HG03039 (cell line): Measurements from ENCODE around the gene ID4.

ENCODE experiments used
- ATAC-seq: cut with Tn5 transposase; IDR thresholded peaks from one replicate; pipeline ENCODE4 v1.9.1; 2021; ENCODE audit warnings: mild to moderate bottlenecking, moderate library complexity; ENCODE audit not compliant: unreplicated experiment

ID4 gene, protein sequence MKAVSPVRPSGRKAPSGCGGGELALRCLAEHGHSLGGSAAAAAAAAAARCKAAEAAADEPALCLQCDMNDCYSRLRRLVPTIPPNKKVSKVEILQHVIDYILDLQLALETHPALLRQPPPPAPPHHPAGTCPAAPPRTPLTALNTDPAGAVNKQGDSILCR

DNA sequence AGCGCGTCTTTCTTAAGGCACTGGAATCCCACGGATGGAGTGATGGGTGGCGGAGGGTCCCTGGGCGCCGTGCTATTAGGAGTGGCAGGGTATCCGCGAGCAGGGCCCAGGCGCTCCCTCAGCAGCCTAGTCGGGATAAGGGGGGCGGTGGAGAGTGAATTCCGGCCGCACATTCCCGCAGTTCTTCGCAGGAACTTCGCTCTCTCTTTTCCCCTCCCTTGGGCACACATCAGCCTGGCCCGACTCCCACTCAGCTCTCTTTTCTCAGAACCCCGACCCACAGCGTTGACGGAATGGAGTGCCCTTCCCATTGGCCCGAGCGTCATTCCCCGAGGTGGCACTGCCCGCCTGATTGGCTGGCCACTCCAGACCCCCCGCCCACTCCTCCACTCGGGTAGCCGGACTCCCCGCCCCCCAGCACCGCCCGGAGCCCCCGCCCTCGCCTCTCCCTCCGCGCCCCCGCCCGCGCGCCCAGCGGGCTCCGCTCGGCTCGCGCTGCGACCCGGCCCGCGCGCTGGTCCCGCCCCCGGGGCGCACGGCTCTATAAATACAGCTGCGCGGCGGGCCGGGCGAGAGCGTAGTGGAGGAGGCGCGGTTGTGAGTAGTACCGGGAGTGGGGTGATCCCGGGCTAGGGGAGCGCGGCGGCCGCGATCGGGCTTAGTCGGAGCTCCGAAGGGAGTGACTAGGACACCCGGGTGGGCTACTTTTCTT is at the start of gene ID4:
TSS of gene ID4 (plus strand) at position 572 of the 712 bp plus-strand sequence. CDS start 385 bp downstream, outside the sequence.
- ATAC-seq, result no peak

DNA sequence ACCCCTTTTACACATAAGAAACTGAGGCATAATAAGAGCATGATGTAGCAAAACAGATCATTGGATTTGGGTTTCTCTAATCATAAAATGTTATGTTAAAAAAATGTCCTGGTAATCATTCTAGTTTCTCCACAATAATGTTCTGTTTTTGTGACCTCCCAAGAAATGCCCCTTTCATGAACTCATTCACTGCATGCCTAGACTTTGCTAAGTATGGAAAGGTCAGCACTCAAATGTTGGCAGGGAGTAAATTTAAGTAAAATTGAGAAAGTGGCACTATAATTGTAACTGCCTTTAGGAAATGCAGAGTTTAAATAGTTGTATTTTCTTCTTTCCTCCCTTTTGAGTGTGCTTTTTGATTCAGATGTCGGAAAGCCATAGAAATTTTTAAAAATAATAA is 48.5 kb upstream of the ID4 start:
- no peak for ATAC-seq

DNA sequence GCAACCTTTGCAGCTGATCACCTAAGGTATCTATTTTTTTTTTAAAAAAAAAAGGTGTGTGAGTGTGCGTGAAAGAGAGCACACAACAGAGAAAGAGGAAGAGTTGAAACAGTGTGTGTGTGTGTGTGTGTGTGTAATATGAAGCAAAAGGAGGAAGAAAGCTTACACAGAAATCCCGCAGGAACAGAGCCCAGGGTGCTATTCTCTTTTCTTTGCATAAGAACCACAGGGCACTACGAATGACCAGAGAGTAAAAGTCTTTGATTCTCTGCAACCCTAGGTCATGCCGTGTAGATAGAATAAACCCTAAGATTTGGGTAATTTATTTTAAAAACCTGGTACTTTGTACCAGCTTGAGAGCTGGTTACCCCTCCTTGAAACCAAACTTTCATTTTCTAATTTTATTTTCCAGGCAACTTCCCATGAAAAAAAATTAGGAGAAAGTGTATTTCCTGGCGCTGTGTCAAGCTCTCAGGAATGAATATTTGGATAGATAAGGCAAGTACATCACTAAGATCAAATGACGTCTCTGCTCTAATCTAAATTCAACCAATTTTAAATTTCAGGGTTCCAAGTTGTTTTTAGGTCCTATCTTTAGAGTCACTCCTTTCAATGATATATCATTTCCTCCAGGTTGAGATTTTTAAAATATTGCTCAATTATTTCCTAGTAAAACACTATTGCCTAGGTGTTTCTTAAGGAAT is 47.9 kb upstream of the ID4 start:
- ATAC-seq, result no peak

DNA sequence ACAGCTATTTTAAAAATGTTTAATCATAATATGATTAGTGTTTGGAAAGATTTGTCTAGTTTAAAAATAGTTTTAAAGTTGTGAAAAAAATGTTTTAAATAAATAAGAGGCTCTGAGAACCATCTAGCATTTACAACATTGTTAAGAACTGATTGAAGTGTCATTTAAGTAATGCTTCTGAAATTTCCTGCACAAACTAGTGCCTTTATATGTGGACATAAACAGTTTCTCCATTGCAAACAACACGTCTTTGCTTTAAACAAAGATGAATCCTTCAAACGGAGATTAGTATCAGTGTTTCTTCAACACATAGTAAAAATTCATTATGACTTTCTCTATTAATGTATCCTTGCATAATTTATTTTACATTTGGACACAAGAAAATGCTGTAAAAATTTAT is 45.9 kb upstream of the ID4 start:
- ATAC-seq, result no peak

GRCh38 chr6:19795211-19795610 is 42.0 kb upstream of the ID4 start:
- no peak for ATAC-seq

DNA sequence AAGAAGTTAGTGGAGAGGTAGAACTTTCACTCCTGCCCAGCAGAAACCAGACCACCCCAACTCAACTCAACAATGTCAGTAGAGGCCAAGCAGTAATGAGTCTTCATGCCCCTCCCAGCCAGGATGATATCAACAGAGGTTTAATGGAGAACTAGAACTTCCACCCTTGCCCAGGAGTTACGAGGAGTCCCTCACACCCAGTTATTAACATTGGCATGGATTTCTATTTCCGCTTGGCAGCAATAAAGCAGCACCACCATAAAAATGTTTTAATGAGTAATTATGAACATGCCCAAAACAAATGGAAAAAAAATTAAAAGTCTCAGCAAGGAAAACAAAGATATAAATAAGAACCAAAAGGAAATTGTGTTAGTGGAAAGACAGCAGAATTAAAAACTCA is 40.7 kb upstream of the ID4 start:
- no peak for ATAC-seq

DNA sequence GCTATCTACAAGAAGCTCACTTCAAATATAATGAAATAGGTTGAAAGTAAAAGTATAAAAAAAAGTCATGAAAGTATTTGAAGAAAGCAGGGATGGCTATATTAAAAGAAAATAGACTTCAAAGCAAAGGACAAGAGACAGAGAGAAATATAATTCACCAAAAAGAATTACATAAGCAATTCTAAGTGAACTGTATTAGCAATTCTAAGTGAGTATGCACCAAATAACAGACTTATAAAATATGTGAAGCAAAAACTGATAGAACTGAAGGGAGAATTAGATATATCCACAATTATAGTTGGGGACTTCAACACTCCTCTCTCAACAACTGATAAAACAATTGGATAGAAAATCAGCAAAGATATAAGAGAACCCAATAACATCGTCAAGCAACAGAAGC is 38.8 kb upstream of the ID4 start:
- ATAC-seq, result no peak

DNA sequence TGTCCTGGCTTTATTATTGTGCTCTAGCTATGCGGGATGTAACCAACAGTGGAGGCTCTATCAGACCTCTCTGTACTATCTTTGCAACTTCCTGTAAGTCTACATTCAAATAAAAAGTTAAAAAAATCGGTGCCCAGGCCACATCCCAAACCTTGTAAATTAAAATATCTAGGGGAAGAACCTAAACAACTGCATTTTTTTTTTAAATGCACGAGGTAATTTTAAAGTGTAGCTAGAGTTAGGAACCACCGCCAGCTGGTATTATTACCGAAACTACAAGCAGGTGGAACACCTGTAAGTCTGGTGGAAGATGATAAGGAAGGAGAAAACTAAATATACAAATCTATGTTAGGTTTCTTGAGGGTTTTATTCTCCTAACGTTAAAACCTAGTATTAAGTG is 34.5 kb upstream of the ID4 start:
- no peak for ATAC-seq

GRCh38 chr6:19803331-19804204 is 33.6 kb upstream of the ID4 start:
- ATAC-seq, result no peak

DNA sequence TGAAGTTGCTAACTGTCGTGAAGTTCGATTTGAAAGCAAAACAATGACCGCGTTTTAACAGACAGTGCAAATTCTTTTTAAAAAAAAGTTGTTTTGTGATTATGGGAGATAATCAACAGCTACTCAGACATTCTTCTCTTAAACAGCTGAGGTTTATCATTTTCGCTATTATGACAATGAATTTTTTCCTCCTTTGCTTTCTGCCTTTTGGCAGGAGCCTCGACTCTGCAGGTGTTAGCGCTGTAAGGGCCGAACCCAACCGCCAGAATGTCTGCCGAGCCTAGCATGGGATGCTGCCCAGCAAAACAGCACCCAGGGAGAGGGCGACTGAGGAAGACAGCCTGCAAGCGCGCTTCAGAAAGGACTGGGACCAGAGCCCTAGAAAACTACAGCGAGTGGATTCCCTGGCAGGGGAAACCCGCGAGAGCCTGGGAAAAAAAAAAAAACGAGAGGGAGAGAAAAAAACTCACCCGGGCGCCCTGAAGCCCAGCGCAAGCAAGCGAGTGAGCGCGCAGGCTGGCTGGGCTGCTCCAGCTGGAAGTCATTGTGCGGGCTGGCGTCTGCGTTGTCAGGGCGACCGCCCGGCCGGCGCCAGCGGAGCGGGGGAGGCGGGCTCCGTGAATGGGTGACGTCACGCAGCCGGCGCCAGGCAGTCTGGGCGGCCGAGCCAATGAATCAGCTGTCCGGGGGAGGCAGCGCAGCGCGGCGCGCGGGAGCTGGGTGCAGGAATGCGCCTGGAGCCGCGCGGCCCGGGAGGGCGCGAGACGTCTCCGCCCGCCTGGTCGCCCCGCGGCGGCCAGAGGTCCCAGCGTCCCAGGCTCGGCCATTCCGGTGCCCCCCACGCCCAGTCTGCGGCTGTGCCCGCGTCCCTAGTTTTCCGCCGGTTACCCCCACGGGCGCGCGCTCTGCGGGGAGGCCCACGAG is 32.7 kb upstream of the ID4 start:
- ATAC-seq, result peak; percentile 99

GRCh38 chr6:19805129-19805481 is 32.1 kb upstream of the ID4 start:
- no peak for ATAC-seq

DNA sequence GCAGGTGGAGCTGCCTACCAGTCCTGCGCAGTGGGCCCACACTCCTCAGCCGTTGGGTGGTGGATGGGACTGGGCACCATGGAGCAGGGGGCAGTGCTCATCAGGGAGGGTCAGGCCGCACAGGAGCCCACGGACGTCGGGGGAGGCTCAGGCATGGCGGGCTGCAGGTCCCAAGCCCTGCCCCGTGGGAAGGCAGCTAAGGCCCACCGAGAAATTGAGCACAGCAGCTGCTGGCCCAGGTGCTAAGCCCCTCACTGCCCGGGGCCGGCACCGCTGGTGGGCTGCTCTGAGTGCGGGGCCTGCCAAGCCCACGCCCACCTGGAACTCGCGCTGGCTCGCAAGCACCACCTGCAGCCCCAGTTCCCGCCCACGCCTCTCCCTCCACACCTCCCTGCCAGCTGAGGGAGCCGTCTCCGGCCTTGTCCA is 30.2 kb upstream of the ID4 start:
- ATAC-seq, result no peak

DNA sequence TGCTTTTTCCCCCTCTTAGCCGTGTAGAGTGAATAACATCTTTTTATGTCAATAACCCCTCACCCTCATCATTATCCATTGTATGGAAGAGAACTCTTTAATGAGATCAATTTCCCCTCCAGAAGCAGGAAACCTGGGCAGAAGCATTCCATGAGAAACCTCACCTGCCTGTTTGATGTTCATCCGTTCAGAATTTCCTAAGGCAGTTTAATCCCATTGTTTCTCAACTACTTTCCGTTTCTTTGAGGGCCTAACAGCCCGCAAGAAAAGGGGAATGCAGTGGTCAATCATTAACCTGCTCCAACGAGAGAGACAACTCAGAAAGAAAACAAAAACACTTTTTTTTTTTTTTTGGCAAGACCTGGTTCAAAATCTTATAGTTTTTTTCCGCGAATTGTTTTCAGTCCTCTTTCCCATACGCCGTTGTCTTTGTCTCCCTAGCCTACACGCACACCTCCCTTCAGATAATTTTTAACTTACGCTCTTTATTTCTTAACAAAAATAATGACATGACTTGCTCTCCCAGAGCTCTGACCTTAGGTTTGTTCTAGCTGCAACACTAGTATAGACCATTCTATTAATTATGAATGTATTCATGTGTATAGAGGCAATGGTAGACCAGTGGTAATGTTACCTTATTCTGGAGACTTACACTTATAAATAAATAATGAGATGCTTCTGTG is 25.6 kb upstream of the ID4 start:
- ATAC-seq, result no peak

DNA sequence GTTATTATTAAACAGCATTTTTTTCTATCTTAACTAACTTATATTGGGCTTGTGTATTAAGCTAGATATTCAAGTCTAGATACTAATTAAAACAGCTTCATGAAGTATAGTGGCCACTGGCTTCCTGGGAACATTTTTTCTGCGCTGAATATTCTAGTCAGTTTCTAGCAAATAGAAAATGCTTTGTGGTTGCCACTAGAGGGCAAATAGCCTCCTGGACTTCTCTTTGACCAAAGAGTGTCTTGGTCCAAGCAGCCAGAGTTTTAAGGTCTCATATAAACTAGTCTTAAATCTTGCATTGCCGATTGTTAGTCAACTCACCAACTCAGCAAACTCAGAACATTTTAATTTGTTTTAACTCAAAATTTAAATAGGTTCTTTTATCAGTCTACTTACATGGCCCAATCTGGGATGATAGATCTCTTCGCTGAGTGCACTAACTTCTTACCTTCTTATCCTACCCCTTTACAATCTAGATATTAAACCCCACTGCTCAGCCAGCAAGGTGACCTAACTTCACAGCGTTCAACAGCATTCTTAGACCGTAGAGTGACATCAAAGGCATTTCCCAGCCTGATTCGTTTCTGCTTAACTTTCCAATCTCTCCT is 24.6 kb upstream of the ID4 start:
- ATAC-seq, result no peak

GRCh38 chr6:19818805-19819204 is 18.4 kb upstream of the ID4 start:
- no peak for ATAC-seq

DNA sequence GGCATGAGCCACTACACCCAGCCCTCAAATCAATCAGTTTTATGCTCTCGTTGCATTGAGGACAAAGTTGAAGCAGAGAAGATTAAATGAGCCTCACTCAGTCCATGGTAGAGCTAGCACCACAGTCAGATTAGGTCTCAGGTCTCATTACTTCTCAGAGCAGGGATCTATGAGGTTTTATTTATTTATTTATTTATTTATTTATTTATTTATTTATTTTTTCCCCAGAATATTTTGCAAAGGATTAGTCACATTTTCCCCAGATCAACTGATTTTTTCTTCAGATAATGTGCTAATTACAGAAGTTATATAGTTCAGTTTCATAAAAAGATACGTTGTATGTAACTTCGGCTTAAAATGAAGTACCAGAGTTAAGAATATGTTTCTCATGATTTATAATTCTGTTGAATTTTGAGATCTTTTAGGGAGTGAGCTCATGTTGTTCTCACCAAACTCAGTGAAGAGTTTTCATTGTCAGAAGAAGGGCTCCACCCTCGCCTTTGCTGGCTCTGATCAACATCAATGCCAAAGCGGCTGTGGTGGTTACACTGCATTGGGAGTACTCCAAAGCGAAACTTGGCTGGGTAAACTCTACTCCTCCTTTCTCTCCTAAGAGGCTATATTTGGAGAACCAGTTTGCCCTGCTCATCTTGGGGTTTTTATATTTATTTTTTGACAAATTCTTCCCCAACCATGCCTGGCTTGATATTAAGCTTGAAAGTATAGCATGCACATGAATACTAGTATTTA is 12.9 kb upstream of the ID4 start:
- ATAC-seq, result no peak

- ATAC-seq, result no peak
These were observed 9.9 kb upstream of the ID4 start for GRCh38 chr6:19827247-19827646.

DNA sequence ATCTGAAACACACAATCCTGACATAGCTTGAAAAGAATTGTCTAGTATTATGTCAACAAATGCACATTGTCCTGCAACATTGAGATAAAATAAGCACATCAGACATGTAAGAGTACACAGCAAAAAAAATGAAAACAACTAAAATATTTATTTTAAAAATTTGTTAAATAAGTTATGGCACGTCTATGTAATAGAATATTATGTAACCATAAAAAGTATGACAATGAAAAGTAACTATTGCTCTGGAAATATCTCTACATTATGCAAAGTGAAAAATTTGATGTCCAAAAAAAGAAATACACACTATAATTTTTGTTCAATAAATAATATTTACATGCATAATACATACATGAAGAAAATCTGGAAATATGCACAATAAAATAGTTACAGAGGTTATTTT is 9.3 kb upstream of the ID4 start:
- ATAC-seq, result no peak

GRCh38 chr6:19830171-19830570 is 7.0 kb upstream of the ID4 start:
- no peak for ATAC-seq
